ENCODE data around the gene ZNF609.
"Not testable (repeated sequence)": the region's sequence is repeated elsewhere in the genome, so short reads cannot be mapped to it uniquely, and the experiment has no call there.

Gene ZNF609

GRCh38 chr15:64455961-64456371 lies 4.4 kb upstream of the ZNF609 start:
- DNase-seq (ENCODE audit: low spot score) = no peak

- no peak for DNase-seq (ENCODE audit: low spot score)
Observed at GRCh38 chr15:64456634-64457108, 3.7 kb upstream of the ZNF609 start.

GRCh38 chr15:64459066-64459781 lies 1.2 kb upstream of the ZNF609 start:
- no peak for DNase-seq (ENCODE audit: low spot score)

GRCh38 chr15:64460724-64461720 lies 644 bp downstream of the ZNF609 start:
- DNase-seq (ENCODE audit: low spot score) = peak; percentile 28

GRCh38 chr15:64461721-64462162 lies 1.4 kb downstream of the ZNF609 start:
- peak; percentile 13 for DNase-seq (ENCODE audit: low spot score)

GRCh38 chr15:64462492-64462891 lies 2.1 kb downstream of the ZNF609 start:
- no peak for DNase-seq (ENCODE audit: low spot score)

GRCh38 chr15:64464276-64465005 lies 4.1 kb downstream of the ZNF609 start:
- no peak for DNase-seq (ENCODE audit: low spot score)

GRCh38 chr15:64466408-64467141 lies 6.2 kb downstream of the ZNF609 start:
- DNase-seq (ENCODE audit: low spot score) = no peak

GRCh38 chr15:64472161-64472560 lies 11.8 kb downstream of the ZNF609 start:
- DNase-seq (ENCODE audit: low spot score) = no peak

- no peak for DNase-seq (ENCODE audit: low spot score)
Observed at GRCh38 chr15:64474846-64475245, 14.5 kb downstream of the ZNF609 start.

GRCh38 chr15:64476550-64476949 lies 16.2 kb downstream of the ZNF609 start:
- no peak for DNase-seq (ENCODE audit: low spot score)

GRCh38 chr15:64478863-64479262 lies 18.5 kb downstream of the ZNF609 start:
- no peak for DNase-seq (ENCODE audit: low spot score)

GRCh38 chr15:64480891-64481290 lies 20.5 kb downstream of the ZNF609 start:
- no peak for DNase-seq (ENCODE audit: low spot score)

- DNase-seq (ENCODE audit: low spot score) = no peak
Observed at GRCh38 chr15:64483749-64484148, 23.4 kb downstream of the ZNF609 start.

- DNase-seq (ENCODE audit: low spot score) = no peak
Observed at GRCh38 chr15:64485796-64486195, 25.4 kb downstream of the ZNF609 start.

GRCh38 chr15:64490598-64491259 lies 30.4 kb downstream of the ZNF609 start:
- no peak for DNase-seq (ENCODE audit: low spot score)

- no peak for DNase-seq (ENCODE audit: low spot score)
Observed at GRCh38 chr15:64493641-64494040, 33.3 kb downstream of the ZNF609 start.

GRCh38 chr15:64495968-64496367 lies 35.6 kb downstream of the ZNF609 start:
- DNase-seq (ENCODE audit: low spot score) = not testable (repeated sequence)

GRCh38 chr15:64500695-64501395 lies 40.5 kb downstream of the ZNF609 start:
- DNase-seq (ENCODE audit: low spot score) = no peak

- DNase-seq (ENCODE audit: low spot score) = no peak
Observed at GRCh38 chr15:64501396-64501715, 41.0 kb downstream of the ZNF609 start.

Data from hematopoietic multipotent progenitor cell treated with erythropoietin and hydrocortisone succinate and interleukin-3 and kit ligand, for 15 days (in vitro differentiated cells).